ENCODE results near the gene C11orf24.

The C11orf24 gene

DNA sequence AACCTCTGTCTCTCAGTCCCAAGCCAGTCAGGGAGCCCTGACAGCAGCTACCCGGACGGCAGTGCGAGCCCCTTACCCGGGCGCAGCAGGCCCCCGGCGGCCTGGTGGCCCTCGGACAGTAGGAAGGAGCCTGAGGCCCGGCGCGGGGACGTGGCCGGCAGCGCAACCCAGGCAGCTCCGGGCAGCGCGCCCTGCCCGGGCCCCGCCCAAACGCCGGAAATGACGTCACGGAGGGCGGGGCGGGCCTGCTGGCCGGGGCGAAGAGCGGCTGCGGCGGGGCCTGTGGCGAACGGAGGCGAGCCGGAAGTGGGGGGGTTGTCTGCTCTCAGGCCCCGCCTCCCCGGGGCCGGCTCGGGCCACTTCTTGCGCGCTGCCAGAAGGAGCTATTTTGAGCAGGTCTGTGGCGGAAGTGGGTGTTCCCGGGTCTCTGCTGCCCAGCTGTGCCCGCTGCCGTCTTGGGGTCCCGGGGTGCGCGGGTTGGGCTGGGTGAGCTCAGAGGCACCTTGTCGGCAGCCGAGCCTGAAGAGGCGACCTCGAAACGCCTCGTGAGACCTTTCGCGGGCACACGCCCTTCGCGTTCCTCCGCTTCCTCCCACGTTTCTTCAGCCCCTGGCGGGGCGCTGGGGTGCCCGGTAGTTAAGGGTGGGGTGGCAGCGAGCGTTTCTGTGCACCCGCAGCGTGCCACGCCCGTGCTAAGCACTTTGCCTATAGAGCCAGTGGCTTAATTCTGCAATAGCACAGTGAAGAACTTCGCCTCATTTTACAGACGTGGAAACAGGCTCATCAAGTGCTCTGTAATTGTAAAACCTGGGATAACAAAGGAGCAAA is at the start of gene C11orf24:
TSS of gene C11orf24 (minus strand) at position 193 of the 828 bp plus-strand sequence. CDS start 8,206 bp downstream, outside the sequence.
- in situ Hi-C loops (cut with MboI; ENCODE audit: low sequenced_read_pairs) = no loop called here

DNA sequence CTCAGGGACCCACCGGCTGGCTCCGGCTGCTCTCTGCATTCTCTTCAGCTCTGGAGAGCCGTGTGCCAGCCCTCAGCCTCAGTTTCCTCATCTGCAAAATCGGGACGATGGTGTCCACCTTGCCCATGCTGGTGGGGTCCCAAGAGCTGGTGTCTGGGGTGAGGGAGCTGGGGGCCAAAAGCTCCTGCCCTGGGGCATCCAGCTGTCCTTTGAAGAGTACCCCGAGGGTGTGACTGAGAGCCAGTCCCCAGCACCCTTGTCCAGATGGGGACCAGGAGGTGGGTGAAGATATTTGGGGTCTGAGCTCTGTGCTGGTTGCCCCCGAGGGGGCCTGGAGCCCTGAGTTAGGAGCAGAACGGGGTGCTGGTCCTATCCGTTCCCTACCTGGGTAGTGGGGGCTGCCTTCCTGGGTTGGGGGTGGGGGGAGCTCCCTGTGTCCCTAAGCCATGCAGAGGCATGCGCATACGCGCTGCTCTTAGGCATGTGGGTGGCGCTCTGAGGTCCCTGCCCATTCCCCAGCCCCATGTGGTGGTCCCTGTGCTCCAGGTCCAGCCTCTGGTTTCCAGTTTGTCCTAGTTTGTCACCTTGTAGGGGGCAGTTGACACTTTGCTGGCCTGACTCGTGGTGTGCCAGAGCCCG is 45.5 kb upstream of the C11orf24 start:
- in situ Hi-C loops (cut with MboI; ENCODE audit: low sequenced_read_pairs) = no loop called here

DNA sequence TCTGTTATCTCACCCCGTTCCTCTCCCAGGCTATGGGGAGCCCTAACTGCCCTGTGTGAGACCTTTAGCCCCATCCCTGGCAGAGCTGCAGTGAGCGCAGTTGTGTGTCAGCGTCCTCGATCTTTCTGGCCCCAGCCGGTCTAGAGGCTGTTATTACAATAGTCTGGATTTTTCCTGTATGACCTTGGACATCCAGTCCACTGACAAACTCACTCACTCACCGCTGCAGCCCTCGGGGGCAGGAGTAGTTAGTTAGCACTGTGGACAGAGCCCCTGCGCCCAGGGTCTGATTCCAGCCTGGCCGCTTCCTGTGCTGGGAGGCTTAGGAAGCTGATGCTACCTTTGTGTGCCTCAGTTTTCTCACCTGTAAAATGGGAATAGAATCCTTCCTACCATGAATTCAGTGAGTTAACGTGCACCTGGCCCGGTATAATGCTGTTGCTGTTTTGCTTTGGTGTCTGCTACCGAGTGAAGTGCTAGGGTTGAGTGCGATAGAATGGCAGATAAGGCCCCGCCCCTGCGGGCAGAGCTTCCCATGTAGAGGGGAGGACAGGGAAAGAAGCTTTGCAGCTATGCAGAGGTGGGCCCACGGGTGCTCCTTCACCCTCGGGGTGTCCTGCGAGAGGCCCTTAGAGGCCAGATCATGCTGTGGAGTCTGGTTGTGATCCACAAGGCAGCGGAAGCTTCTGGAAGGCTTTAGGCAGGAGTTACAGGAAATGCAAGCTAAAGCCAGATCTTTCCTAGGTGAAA is 43.6 kb upstream of the C11orf24 start:
- in situ Hi-C loops (cut with MboI; ENCODE audit: low sequenced_read_pairs) = no loop called here

DNA sequence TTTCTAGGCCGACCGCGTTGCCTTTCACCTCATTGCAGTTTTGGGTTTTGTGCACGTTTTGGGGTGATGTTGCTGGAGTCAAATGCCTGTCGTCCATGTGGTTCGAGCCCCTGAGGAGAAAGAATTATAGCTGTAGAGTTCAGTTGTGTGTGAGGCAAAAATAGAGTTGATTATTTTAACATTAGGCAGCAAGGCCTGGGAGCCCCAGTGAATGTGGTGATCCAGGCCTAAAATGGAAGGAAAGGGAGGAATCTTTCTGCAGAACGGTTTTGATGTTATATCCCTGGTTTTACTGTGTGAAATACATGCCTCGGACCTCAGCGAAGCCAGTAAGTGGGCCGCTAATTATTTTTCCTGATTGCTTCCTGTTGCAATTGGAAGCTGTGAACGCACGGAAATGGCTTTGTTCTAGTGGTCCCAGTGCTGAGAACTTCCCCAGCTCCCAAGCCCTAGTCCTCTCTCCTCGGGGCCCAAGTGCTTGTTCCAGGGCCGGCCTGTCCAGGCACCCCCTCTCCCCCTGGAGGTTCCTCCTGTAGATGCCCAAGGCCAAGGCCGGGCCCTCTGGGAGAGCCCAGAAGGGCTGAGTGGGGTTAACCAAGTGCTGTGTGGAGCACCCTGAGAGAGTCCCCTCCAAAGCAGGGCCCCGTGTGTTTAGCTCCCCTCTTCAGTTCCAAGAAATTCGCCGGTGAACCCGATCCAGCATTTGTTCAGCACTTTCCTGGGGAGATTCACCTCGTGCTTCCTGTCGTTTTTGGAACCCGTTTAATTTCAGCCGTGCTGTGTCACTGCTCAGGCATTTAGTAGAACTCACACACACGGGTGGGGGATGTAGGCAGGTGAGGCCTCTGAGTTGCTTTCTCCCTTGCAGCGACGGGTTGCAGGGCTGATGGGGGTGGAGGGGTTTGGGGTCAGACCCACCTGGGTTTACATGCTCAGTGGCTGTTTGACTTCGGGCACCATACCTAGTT is 42.7 kb upstream of the C11orf24 start:
- in situ Hi-C loops (cut with MboI; ENCODE audit: low sequenced_read_pairs) = no loop called here

DNA sequence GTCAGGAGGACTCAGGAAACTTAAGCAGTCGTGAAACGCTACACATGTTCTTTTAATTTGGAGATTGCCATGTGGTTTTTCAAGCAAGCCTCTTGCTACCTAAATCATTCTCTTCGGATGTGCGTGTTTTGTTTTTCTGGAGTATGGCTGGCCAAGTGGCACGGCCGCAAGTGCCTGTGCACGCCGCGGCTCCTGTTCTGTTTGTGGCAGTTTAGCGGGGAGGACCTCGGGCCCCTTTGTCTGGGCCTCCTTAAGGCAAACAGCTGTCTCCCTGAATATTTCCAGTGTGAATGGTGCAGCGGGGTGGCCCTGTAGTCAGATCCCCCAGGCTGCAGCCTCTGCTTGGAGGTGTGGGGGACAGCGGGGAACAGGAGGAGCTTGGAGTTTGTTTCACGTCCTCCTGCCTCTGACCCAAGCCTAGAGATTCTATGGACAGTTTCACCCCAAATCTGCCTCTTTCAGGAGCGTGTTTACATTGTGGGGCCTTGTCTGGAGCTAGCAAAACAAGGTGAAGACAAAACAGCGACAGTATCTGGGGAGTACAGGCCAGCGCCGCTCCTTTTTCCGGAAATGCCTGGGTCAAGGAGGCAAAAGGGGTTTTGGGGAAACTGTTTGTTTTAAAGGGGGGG is 41.9 kb upstream of the C11orf24 start:
- in situ Hi-C loops (cut with MboI; ENCODE audit: low sequenced_read_pairs) = no loop called here

DNA sequence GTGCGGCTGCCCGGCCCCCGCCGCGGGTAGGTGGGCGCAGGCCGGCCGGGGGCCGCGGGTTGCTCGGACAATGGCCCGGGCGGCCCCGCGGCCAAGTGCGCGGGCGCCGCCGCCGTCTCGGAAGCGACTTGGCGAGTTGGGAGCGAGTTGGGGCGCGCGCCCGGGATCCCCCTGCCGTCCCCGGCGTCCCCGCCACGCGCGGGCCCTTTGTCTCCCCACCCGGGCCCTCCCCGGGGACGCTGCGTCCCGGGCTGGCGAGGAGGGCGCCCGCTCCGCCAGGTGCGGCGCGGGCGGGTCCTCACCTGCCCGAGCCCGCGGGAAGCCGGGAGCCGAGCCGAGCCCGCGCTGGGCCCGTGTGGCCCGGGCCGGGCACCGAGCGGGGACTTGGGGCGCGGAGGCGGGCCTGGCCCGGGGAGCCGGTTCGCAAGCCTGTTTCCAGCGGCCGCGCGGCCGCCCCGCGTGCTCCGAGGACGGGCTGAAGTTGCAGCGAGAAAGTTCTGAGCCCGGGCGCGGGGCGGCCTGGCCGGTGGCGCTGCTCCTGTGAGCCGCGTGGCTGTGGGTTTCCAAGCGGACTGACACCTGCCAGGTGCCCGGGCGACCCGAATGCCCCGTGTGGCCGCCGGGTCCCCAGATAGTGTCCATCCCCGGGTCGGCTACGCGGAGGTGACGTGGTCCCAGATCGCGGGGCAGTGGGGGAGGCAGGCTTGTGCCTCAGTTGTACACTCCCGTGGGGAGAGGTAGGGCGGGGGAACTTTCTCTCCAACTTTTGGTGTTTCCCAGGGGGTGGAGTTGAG is 41.2 kb upstream of the C11orf24 start:
- in situ Hi-C loops (cut with MboI; ENCODE audit: low sequenced_read_pairs) = no loop called here

DNA sequence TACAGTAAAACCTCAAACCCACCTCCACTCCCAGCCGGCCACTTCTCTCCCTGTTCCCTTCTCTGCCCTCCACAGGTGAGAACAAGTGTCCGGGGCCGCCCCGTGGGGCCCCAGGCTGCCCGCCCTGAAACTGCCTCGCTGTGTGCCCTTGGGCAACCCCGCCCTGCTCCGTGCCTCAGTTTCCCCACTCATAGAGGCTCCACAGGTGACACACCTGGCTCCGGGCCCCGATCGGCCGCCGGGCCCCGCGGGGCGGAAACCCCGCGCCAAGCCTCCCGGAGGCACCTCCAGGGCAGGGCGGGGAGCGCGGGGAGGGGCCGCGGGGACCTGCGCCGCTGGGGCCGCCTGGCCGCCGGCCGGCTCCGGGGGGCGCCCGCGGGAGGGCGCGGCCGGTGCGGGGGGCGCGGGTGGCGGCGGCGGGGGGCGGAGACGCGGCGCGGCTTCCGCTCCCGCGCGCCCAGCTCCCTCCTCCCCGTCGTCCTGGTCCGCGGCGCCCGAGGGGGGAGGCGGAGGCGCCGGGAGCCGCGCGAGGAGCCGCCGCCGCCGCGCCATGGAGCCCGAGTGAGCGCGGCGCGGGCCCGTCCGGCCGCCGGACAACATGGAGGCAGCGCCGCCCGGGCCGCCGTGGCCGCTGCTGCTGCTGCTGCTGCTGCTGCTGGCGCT is 40.5 kb upstream of the C11orf24 start, which contains the start of gene LRP5:
TSS of gene LRP5 (plus strand) at position 475 of the 663 bp plus-strand sequence. CDS start at position 599, 124 bp downstream.
- in situ Hi-C loops (cut with MboI; ENCODE audit: low sequenced_read_pairs) = no loop called here

DNA sequence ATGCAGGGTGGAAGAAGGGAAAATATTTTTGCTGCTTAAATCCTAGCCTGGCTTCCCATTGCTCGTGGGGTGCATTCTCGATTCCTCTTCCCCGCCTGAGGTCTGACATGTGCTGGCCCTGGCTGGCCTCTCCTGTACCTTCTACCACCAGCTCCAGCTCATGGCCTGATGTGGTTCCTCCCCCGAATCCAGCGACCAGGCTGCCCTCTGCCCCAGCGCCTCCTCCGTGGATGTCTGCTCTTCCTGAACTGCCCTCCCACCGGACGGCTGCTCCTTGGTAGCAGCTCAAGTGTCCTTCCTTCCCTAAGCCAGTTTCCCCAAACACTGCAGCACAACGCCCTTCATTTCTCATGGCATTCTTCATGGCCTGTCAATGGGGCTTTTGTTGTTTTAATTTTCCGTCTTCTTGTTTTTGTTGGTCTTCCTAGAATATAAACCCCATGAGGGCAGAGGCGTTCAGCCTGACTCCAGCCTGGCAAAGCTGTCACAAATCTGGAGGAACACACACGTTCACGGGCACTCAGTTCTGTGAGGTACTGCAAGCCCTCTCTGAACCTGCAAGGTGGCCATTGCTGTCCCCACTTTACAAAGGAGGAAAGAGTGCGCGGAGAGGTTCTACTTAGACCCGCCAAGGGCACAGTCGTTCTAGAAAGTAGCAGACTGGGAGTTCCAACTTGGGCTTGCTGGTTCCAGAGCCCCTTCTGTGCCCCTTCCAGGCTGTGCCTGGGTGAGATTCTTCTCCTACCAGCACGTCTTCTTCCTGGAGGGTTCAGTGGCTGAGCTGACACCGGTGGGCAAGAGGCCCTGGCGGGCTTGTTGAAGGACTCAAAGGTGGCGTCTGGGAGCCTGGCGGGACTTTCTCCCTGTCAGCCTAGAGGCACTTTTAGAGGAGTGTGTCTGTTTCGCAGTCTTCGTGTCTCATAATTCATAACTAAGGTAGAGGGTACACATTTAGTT is 39.7 kb upstream of the C11orf24 start:
- in situ Hi-C loops (cut with MboI; ENCODE audit: low sequenced_read_pairs) = no loop called here

DNA sequence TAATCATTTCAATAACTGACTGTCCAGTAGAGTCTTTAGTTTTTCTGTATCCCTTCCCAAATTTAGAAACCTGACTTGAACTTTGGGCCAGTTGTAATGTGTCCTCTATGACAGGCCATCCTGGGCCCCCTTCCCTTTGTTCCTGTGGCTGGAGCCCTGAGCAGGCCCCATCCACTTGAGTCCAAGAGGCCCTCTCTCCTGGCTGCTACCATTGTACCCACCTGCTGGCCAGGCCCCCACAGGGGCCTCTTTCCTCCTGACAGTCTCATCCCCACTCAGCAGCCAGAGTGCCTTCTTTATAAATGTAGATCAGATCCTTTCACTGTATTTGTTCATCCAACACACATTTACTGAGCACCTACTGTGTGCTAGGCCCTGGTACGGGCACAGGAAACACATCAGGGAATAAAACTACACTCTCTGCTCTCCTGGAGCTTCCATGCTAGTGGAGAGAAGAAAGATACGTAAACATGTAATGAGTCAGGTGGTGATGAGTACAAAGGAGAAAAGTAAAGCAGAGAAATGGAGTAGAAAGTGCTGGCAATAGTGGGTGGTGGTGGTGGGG is 37.9 kb upstream of the C11orf24 start:
- in situ Hi-C loops (cut with MboI; ENCODE audit: low sequenced_read_pairs) = loop anchor here (10.0 kb wide), 1 partner anchor 55 kb away; no protein-coding TSS in a partner anchor

DNA sequence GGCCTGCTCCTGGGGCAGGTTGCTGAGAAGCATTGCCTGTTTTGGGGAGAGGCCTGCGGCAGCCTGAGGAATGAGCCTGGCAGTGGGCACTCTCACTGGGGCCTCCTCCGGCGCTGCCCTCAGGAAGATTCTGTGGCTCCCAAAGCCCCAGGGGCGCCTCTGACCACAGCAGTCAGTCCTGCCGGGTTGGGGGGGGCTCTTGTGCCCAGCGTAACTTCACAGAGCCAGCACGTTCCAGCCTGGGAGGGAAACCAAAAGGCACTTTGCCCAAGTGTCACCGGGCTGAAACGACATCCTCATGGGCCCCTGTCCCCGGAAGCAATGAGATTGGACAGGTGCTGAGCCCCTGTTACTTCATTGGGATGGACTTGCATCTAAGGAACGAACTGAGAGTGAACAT is 36.3 kb upstream of the C11orf24 start:
- in situ Hi-C loops (cut with MboI; ENCODE audit: low sequenced_read_pairs) = loop anchor here (10.0 kb wide), 1 partner anchor 53 kb away; no protein-coding TSS in a partner anchor

DNA sequence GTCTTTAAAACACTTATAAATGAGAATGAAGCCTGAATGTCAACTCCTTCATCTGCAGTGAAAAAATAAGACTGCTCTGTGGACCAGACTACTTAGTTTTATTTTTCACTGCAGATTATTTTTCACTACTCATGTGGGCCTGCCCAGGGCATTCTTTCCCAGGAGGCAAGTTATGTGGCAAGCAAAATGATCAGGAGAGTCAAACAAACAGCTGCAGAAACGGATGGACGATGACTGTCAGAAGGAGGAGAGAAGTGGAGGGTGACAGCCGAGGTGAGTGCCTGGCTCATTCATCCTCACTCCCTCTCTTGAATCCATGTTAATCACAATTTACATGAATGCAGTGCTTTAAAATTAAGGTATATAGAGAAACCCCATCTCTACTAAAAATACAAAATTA is 34.9 kb upstream of the C11orf24 start:
- in situ Hi-C loops (cut with MboI; ENCODE audit: low sequenced_read_pairs) = loop anchor here (10.0 kb wide), 1 partner anchor 52 kb away; no protein-coding TSS in a partner anchor

DNA sequence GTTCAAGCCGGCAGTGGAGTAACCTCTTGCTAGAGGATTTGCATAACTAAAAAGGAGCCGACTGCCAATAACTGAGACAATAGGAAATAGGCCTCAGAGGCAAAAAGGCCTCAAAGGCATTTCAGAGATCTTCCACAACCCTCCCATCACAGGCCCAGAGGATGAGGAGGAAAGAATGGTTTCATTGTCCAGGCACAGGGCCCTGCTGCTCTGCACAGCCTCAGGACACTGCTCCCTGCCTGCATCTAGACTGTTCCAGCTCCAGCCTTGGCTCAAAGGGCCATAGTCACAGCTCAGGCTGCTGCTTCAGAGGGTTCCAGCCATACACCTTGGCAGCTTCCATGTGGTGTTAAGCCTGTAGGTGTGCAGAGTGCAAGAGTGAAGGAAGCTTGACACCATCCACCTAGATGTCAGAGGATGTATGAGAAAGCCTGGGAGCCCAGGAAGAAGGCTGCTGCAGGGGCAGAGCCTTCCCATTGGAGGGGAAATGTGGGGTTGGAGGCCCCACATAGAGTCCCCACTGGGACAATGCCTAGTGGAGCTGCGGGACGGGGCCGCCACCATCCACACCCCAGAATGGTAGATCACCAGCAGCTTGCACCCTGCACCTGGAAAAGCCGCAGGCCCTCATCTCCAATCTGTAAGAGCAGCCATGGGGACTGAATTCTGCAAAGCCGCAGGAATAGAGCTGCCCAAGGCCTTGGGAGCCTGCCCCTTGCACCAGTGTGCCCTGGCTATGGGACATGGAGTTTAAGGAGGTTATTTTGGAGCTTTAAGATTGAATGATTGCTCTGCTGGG is 32.4 kb upstream of the C11orf24 start:
- in situ Hi-C loops (cut with MboI; ENCODE audit: low sequenced_read_pairs) = loop anchor here (10.0 kb wide), 1 partner anchor 49 kb away; no protein-coding TSS in a partner anchor

DNA sequence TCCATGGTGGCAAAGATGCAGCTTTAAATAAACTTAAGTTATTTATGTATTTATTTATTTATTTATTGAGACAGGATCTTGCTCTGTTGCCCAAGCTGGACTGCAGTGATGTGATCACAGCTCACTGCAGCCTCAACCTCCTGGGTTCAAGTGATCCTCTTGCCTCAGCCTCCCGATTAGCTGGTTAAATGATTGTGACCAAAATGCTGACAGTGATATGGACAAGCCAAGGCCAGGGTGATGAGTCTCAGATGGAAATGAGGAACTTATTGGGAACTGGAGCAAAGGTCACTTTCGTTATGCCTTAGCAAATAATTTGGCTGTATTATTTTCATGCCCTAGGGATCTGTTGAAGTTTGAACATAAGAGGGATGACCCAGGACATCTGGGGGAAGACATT is 31.3 kb upstream of the C11orf24 start:
- in situ Hi-C loops (cut with MboI; ENCODE audit: low sequenced_read_pairs) = loop anchor here (10.0 kb wide), 1 partner anchor 48 kb away; no protein-coding TSS in a partner anchor

DNA sequence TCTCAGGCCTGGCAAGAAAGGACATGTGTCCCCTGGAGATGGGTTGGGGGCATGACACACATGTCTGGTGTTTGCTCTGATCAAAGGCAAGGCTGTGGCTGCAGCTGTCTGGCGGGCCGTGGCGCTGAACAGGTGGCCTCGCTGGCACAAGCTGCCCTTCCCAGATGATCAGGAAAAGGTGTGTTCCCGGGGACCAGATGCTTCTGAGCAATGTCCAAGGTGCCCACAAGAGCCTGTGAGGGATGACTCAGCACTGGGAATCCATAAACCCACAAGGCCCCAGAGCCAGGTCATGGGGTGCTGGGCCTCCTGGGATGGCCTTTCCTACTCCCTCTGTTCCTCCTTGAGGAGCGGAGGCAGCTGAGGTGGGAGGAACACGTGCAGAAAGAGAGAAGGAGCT is 30.9 kb upstream of the C11orf24 start:
- in situ Hi-C loops (cut with MboI; ENCODE audit: low sequenced_read_pairs) = loop anchor here (10.0 kb wide), 1 partner anchor 48 kb away; no protein-coding TSS in a partner anchor

DNA sequence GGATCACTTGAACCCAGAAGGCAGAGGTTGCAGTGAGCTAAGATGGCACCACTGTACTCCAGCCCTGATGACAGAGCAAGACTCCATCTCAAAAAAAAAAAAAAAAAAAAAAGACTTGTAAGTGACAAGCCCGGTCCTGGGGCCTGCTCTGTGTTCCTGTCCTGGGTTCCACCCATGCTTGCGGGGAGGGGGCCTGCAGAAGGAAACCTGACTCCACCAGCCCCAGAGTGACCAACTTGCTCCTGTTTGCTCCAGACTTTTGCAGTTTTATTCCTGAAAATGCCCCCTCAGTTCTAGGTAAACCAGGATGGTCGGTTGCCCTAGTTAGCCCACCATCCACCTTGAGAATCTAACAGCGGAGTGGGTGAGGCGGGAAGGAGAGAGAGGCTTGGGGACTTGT is 30.5 kb upstream of the C11orf24 start:
- in situ Hi-C loops (cut with MboI; ENCODE audit: low sequenced_read_pairs) = loop anchor here (10.0 kb wide), 1 partner anchor 47 kb away; no protein-coding TSS in a partner anchor
